Measurements from ENCODE around the gene TUBGCP6.
"Not testable (repeated sequence)": the region's sequence is repeated elsewhere in the genome, so short reads cannot be mapped to it uniquely, and the experiment has no call there.

The TUBGCP6 gene

DNA sequence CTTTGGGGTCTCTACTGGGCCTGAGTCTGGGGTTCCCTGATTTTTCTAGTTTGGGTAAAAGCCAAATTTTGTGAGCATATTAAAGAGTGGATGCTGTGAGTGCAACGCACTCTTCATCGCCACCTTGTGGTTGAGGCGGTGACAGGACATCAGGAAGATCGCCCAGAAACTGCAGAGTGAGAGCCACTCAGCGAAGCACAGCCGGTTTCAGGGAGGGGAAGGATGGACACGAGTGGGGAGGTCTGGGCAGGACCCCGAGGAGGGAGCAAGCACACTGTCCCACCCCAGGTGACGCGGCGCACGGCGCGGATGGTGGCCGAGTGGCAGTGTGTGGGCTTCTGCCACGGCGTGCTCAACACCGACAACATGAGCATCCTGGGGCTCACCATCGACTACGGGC lies 34.9 kb downstream of the TUBGCP6 start:
- DNase-seq: peak in 1 of 2 experiments; percentile 29

- no peak for DNase-seq
Observed at GRCh38 chr22:50208939-50209892, 35.6 kb downstream of the TUBGCP6 start.

DNA sequence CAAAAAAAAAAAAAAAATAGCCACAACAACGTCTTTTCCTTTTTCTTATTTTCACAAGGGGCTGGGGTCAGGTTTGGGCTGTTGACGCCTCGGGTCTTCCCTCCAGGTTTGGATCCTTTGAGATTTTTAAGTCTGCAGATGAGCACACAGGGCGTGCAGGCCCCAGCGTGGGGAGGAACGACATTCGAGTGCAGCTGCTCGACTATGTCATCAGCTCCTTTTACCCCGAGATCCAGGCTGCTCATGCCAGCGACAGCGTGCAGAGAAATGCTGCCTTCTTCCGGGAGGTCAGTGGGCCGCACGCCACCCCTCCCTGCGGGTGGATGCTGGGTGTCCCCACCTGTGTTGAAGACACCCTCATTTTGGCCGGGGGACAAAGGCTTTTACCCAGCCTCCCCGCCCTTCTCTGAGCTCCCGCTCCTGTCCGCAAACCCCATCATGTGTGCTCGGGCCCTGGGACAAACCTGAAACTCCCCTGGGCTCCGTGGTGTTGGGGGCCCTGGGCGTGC lies 36.3 kb downstream of the TUBGCP6 start:
- DNase-seq: no peak

- no peak for DNase-seq
Observed at GRCh38 chr22:50207383-50208140, 37.3 kb downstream of the TUBGCP6 start.

GRCh38 chr22:50206599-50206998 lies 38.2 kb downstream of the TUBGCP6 start:
- DNase-seq: no peak

DNA sequence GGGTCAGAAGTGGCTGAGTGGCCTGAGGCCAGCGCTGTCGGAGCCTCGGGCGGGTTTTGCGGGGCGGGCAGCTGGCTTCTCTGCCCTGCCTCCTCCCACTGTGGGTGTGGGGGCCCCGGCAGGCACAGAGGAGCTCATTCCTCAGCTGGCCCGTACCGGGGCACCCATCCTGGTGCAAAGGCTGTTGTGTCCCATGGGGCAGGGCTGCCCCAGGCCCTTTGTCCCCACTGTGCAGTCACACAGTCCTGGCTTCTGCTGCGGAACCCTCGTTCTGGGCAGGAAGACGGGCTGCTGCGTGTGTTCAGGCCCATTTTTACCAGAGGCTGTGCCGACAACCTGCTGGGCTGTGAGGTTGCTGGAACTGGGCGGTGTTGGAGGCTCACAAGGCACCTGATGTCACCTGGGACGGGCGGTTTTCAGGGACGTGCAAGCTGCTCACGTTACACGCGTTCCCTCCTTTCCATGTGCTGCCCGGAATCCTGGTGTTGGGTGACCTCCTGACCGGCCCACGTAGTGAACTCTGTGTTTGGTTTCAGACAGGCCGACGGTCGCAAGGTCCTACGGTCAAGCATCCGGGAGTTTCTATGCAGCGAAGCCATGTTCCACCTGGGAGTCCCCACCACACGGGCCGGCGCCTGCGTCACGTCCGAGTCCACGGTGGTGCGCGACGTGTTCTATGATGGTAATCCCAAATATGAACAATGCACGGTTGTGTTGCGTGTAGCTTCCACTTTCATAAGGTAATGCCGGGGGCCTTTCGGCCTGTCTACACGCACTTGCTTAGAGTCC lies 38.8 kb downstream of the TUBGCP6 start:
- no peak for DNase-seq

GRCh38 chr22:50204998-50205397 lies 39.8 kb downstream of the TUBGCP6 start:
- not testable (repeated sequence) for DNase-seq

GRCh38 chr22:50204571-50204970 lies 40.3 kb downstream of the TUBGCP6 start:
- DNase-seq: no peak

GRCh38 chr22:50203288-50203687 lies 41.5 kb downstream of the TUBGCP6 start:
- no peak for DNase-seq

DNA sequence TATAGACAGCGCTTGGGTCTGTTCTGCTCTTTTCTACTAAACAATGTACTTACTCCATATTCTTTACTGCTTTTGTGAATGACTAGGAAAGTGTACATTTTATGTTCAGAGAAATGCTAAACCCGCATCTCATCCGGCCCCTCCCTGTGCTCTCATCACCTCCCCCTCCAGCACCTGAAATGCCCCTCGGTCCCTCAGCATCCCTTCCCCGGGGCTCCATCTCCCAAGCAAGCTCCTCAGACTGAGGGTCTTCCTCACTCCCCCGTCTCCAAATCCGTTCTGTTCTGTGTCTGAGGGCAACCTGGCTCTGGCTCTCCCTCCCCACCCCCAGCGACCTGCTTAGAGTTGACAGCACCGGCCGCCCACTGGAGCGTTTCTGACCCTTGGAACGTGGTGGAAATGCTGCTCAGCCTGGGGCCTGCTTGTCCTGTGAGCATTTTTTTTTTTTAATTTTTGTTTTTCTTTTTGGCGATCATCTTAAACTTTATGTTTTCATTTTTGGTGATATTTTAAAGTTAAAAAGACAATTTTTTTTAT lies 42.6 kb downstream of the TUBGCP6 start:
- DNase-seq: no peak

GRCh38 chr22:50201191-50202129 lies 43.4 kb downstream of the TUBGCP6 start:
- no peak for DNase-seq

GRCh38 chr22:50200461-50201190 lies 44.2 kb downstream of the TUBGCP6 start, which contains the start of gene SELENOO:
Gene SELENOO, plus strand, starts transcription at chr22:50201011. Its CDS starts 26 bp downstream, at chr22:50201037.
- DNase-seq: peak; percentile 82 to 83

DNA sequence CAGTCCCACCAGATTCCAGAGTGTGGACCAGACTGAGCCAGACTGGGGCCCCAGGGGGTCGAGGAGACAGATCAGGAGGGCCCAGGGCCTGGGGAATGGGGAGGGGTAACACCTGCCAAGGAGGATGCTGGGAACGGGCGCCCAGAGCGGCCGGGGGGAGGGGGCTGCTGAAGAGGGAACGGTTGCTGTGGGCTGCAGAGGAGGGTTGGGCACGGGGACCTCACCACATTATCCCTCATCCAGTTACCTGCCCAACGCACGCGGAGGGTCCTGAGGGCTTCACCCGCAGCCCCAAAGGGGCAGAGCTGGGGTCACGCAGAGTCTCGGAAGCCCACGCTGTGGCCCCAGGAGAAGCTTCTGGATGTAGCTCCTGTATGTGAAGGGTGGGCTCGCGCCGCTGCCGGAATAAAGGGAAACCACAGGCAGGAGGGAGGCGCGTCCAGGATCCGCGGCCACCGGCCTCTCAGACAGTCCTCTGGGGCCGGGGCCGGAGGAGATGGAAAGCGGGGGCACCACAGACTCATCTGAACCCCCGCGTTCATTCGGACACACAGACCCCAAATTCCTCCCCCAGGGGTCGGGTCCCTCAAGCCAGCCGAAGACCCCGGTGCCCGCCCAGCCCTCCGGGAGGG lies 44.9 kb downstream of the TUBGCP6 start:
- DNase-seq: no peak

DNA sequence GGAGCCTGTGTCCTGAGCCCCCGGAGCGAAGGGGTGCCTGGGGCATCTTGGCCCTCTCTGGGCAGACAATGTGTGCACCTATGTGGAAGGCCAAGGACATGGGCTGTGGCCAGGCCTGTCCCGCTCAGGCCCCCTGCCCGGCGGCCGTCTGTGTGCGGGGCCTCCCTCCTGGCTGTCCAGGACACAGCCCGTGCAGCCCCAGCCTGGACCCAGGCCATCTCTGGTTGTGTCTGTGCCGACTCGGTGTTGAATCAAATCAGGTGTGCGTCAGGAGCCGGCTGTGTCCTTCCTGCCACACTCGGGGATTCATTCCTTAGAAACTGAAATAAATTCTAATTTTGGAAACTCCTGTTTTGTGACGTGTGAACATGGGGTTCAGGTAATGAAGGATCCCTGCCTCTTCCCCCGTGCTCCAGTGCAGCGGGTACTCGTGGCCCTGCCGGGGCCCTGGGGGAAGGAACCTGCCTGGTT lies 45.5 kb downstream of the TUBGCP6 start:
- no peak for DNase-seq

GRCh38 chr22:50198624-50199017 lies 46.2 kb downstream of the TUBGCP6 start:
- DNase-seq: no peak

- no peak for DNase-seq
Observed at GRCh38 chr22:50197856-50198623, 46.8 kb downstream of the TUBGCP6 start.

DNA sequence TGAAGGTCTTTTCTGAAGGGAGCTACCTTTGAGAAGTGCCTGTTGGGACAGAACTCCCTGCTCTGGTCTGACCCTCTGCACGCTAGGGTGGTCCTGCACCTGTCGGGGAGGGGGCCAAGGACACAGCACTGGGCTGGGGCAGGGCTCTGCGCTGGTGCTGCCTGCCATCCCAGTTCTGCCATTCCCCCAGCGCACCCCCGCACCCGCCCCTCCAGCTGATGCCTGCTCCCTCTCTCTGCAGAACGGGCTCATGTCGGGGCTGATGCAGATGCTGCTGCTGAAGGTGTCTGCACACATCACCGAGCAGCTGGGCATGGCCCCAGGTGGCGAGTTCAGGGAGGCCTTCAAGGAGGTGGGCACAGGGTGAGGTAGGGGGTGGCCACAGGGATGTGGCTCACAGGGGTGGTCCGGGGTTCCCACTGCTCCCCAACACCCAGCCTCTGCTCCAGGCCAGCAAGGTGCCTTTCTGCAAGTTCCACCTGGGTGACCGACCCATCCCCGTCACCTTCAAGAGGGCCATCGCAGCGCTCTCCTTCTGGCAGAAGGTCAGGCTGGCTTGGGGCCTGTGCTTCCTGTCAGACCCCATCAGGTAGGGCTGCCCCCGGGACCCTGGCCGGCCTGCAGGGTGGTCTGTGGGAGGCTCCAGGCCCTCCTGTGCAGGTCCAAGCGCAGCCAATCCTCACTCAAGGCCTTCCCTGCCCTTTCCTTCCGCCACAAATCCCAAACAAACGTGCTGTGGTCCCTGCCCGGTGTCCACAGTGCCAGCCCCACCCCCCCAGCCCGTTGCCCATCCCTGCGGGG lies 47.6 kb downstream of the TUBGCP6 start:
- no peak for DNase-seq

DNA sequence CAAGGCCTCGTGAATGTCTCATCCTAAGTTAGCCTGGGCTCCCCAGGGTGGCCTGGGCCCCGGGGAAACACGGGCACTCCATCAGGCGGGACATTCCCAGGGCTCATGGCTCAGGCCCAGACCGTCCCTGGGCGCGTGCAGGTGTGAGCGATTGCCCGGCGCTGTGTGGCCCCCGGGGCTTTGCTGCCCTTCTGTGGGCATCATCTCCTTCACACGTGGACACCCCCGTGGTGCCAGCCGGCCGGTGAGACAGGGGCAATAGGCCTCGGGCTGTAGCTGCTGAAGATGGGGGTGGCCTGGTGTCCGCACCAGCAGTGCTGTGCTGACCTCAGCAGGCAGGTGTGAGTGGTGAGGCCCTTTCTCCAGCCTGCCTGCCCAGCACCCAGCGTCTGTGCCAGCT lies 48.6 kb downstream of the TUBGCP6 start:
- DNase-seq: no peak

All from NCI-H1930 (cell line).